ENCODE data around the gene ZCCHC24.

Gene ZCCHC24

DNA sequence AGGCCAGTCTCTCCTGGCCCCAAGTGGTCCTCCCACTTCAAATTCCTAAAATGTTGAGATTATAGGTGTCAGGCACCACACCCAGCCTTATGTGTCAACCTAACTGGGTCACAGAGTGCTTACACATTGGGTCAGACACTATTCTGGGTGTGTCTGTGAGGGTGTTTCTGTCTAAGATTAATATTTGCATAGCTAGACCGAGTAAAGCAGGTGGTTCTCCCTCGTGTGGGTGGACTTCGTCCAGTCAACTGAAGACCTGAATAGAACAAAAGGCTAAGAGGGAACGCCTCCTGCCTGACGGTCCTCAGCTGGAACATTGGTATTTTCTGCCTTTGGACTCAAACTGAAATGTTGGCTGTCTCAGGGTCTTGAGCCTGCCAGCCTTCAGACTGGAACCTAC is 86.6 kb downstream of the ZCCHC24 start:
- peaks cover under 1% of the 10 kb centered on the region for H3K36me3 ChIP-seq (ENCODE audit: control insufficient read depth, insufficient read depth, low read length)
- H3K4me3 ChIP-seq (ENCODE audit: low read length), result no peak overlapping the region
- no peak overlapping the region for H4K8ac ChIP-seq (ENCODE audit: low read depth, low read length)
- no peak overlapping the region for H3K27ac ChIP-seq (ENCODE audit: low read depth, low read length)
- H2BK120ac ChIP-seq (ENCODE audit: low read depth, low read length), result no peak overlapping the region
- no peak overlapping the region for H3K4ac ChIP-seq (ENCODE audit: low read depth, low read length)
- H2BK5ac ChIP-seq (ENCODE audit: low read length), result no peak overlapping the region
- no peaks in the 10 kb centered on the region for H3K79me1 ChIP-seq (ENCODE audit: low read length)
- WGBS (ENCODE audit: extremely low coverage, insufficient coverage, low lambda C conversion rate), result no CpG with 5 or more reads among the region's 5 CpGs
- no peaks in the 10 kb centered on the region for H3K79me2 ChIP-seq (ENCODE audit: control insufficient read depth, insufficient read depth, low read length)
- no peak overlapping the region for H3K23ac ChIP-seq (ENCODE audit: low read length)
- H2AK5ac ChIP-seq (ENCODE audit: low read length), result no peak overlapping the region
- no peaks in the 10 kb centered on the region for H3K4me1 ChIP-seq (ENCODE audit: control insufficient read depth, low read depth, low read length)
- no peak overlapping the region for H4K5ac ChIP-seq (ENCODE audit: low read length)
- no peaks in the 10 kb centered on the region for H3K27me3 ChIP-seq (ENCODE audit: insufficient read depth, low read length, poor library complexity)
- no peak for DNase-seq
- H3K9ac ChIP-seq (ENCODE audit: low read length), result no peak overlapping the region
- H2BK15ac ChIP-seq (replicated peaks; ENCODE audit: low read depth), result no peak overlapping the region
- H3K4me2 ChIP-seq (ENCODE audit: low read length), result no peak overlapping the region
- no peak overlapping the region for H3K18ac ChIP-seq (ENCODE audit: low read length)
- no peak overlapping the region for H3K56ac ChIP-seq (ENCODE audit: low read length)

DNA sequence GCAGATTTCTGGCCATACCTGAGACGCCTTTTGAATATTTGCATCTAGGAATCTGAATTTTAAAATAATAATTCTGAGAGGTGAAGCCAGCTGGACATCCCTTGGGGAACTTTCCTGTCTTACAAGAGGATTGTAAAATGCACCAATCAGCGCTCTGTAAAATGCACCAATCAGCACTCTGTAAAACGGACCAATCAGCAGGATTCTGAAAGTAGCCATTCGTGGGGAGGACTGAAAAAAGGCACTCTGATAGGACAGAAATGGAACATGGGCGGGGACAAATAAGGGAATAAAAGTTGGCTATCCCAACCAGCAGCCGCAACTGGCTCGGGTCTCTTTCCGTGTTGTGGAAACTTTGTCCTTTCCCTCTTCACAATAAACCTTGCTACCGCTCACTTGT is 88.2 kb downstream of the ZCCHC24 start:
- WGBS (ENCODE audit: extremely low coverage, insufficient coverage, low lambda C conversion rate), result no CpG with 5 or more reads among the region's 9 CpGs
- Histone ChIP-seq H3K23ac (ENCODE audit: low read length) (no peak overlapping the region), H4K5ac (ENCODE audit: low read length) (no peak overlapping the region), H3K4me2 (ENCODE audit: low read length) (no peak overlapping the region), H3K18ac (ENCODE audit: low read length) (no peak overlapping the region), H3K9ac (ENCODE audit: low read length) (no peak overlapping the region), H2BK120ac (ENCODE audit: low read depth, low read length) (no peak overlapping the region), H3K36me3 (ENCODE audit: control insufficient read depth, insufficient read depth, low read length) (peaks cover 7% of the 10 kb centered on the region), H4K8ac (ENCODE audit: low read depth, low read length) (no peak overlapping the region), H2BK15ac (replicated peaks; ENCODE audit: low read depth) (no peak overlapping the region), H3K4me1 (ENCODE audit: control insufficient read depth, low read depth, low read length) (no peaks in the 10 kb centered on the region), H3K56ac (ENCODE audit: low read length) (no peak overlapping the region), H2AK5ac (ENCODE audit: low read length) (no peak overlapping the region), H3K79me1 (ENCODE audit: low read length) (no peaks in the 10 kb centered on the region), H3K79me2 (ENCODE audit: control insufficient read depth, insufficient read depth, low read length) (no peaks in the 10 kb centered on the region), H3K27me3 (ENCODE audit: insufficient read depth, low read length, poor library complexity) (no peaks in the 10 kb centered on the region), H2BK5ac (ENCODE audit: low read length) (no peak overlapping the region), H3K27ac (ENCODE audit: low read depth, low read length) (no peak overlapping the region), H3K4me3 (ENCODE audit: low read length) (no peak overlapping the region), H3K4ac (ENCODE audit: low read depth, low read length) (no peak overlapping the region)
- DNase-seq, result peak; percentile 14

DNA sequence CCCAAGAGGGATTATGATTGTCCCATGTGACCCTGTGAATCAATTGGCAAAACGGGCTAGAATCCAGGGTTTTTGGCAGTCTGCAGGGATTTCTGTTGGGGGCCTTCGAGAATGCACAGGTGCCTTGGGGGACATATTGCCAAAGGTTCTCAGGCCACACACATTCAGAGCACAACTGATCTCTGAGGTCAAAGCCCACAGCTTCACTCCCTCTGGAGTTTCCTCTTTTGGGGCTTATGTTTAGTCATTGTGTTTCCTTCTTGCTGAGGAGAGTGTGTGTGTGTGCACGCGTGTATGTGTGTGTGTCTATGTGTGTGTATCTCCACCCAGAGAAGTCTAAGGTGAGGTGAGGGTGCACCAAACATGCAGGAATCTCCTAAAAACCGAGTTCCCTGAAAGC is 89.3 kb downstream of the ZCCHC24 start:
- Histone ChIP-seq H3K4me3 (ENCODE audit: low read length) (no peak overlapping the region), H3K23ac (ENCODE audit: low read length) (no peak overlapping the region), H2BK15ac (replicated peaks; ENCODE audit: low read depth) (no peak overlapping the region), H3K4me2 (ENCODE audit: low read length) (no peak overlapping the region), H3K4me1 (ENCODE audit: control insufficient read depth, low read depth, low read length) (no peaks in the 10 kb centered on the region), H2BK120ac (ENCODE audit: low read depth, low read length) (no peak overlapping the region), H3K27me3 (ENCODE audit: insufficient read depth, low read length, poor library complexity) (no peaks in the 10 kb centered on the region), H3K79me1 (ENCODE audit: low read length) (no peaks in the 10 kb centered on the region), H3K79me2 (ENCODE audit: control insufficient read depth, insufficient read depth, low read length) (no peaks in the 10 kb centered on the region), H3K27ac (ENCODE audit: low read depth, low read length) (no peak overlapping the region), H2AK5ac (ENCODE audit: low read length) (no peak overlapping the region), H3K36me3 (ENCODE audit: control insufficient read depth, insufficient read depth, low read length) (peaks cover 9% of the 10 kb centered on the region), H2BK5ac (ENCODE audit: low read length) (no peak overlapping the region), H4K8ac (ENCODE audit: low read depth, low read length) (no peak overlapping the region), H3K18ac (ENCODE audit: low read length) (no peak overlapping the region), H4K5ac (ENCODE audit: low read length) (no peak overlapping the region), H3K9ac (ENCODE audit: low read length) (no peak overlapping the region), H3K4ac (ENCODE audit: low read depth, low read length) (no peak overlapping the region), H3K56ac (ENCODE audit: low read length) (no peak overlapping the region)
- no peak for DNase-seq
- no CpG with 5 or more reads among the region's 5 CpGs for WGBS (ENCODE audit: extremely low coverage, insufficient coverage, low lambda C conversion rate)

DNA sequence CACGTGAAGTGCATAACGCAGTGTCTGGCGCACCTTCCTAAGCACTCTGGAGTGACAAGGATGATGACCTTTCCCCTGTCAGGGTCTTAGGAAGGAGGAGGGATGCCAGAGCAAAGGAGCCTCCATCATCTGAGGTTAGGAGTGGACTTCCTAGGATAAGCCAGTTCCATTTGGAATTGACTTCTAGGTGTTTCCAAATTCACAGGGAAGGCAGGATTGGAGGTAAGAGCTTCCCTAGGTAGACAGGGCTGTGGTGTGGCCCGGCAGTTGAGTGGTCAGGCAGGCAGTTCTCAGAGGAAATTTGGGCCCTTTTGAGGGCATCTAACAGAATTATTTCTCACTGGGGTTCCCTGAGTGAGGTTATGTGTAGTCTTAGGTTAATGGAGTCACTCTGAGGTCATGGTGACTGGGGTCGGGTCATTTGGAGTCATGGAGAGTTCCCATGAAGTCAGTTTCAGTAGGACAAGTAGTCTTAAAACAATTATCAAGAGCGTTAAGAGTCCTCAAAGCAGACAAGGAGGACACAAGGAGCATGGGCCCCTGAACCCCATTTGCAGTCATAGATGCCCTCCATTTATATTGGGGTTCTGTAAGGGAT is 89.9 kb downstream of the ZCCHC24 start:
- H3K9ac ChIP-seq (ENCODE audit: low read length), result no peak overlapping the region
- no peak overlapping the region for H3K4me2 ChIP-seq (ENCODE audit: low read length)
- no CpG with 5 or more reads among the region's 6 CpGs for WGBS (ENCODE audit: extremely low coverage, insufficient coverage, low lambda C conversion rate)
- H2AK5ac ChIP-seq (ENCODE audit: low read length), result no peak overlapping the region
- H3K4me3 ChIP-seq (ENCODE audit: low read length), result no peak overlapping the region
- no peak overlapping the region for H3K4ac ChIP-seq (ENCODE audit: low read depth, low read length)
- no peak for DNase-seq
- H3K79me1 ChIP-seq (ENCODE audit: low read length), result no peaks in the 10 kb centered on the region
- H2BK15ac ChIP-seq (replicated peaks; ENCODE audit: low read depth), result no peak overlapping the region
- no peak overlapping the region for H2BK5ac ChIP-seq (ENCODE audit: low read length)
- no peaks in the 10 kb centered on the region for H3K79me2 ChIP-seq (ENCODE audit: control insufficient read depth, insufficient read depth, low read length)
- no peak overlapping the region for H4K8ac ChIP-seq (ENCODE audit: low read depth, low read length)
- H4K5ac ChIP-seq (ENCODE audit: low read length), result no peak overlapping the region
- H3K27ac ChIP-seq (ENCODE audit: low read depth, low read length), result no peak overlapping the region
- H3K23ac ChIP-seq (ENCODE audit: low read length), result no peak overlapping the region
- H3K27me3 ChIP-seq (ENCODE audit: insufficient read depth, low read length, poor library complexity), result no peaks in the 10 kb centered on the region
- H3K18ac ChIP-seq (ENCODE audit: low read length), result no peak overlapping the region
- H3K4me1 ChIP-seq (ENCODE audit: control insufficient read depth, low read depth, low read length), result no peaks in the 10 kb centered on the region
- H3K36me3 ChIP-seq (ENCODE audit: control insufficient read depth, insufficient read depth, low read length), result peaks cover 9% of the 10 kb centered on the region
- H3K56ac ChIP-seq (ENCODE audit: low read length), result no peak overlapping the region
- H2BK120ac ChIP-seq (ENCODE audit: low read depth, low read length), result no peak overlapping the region

DNA sequence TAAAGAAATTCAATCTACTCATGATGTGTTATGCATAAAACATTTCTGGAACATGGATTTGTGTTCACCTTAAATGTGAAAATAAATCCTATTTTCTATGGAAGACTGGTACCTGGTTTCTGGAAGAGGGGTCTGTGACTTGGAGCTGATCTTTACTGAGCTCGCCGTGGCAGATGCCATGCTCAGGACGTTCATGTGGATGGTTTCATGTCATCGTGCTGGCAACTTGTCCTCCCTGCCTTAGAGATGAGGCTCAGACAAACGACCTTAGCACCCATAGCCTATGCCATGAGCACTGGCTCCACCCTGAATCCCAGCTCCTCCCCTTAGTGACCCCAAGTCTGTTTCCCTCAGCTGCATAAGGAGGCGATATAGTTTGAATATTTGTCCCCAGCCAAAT is 90.8 kb downstream of the ZCCHC24 start:
- H2BK120ac ChIP-seq (ENCODE audit: low read depth, low read length), result no peak overlapping the region
- no CpG with 5 or more reads among the region's 6 CpGs for whole genome bisulfite sequencing (ENCODE audit: extremely low coverage, insufficient coverage, low lambda C conversion rate)
- no peaks in the 10 kb centered on the region for H3K79me2 ChIP-seq (ENCODE audit: control insufficient read depth, insufficient read depth, low read length)
- no peak overlapping the region for H3K9ac ChIP-seq (ENCODE audit: low read length)
- H2BK5ac ChIP-seq (ENCODE audit: low read length), result no peak overlapping the region
- H2BK15ac ChIP-seq (replicated peaks; ENCODE audit: low read depth), result no peak overlapping the region
- peaks cover 9% of the 10 kb centered on the region for H3K36me3 ChIP-seq (ENCODE audit: control insufficient read depth, insufficient read depth, low read length)
- H3K79me1 ChIP-seq (ENCODE audit: low read length), result peaks cover 1% of the 10 kb centered on the region
- H3K27ac ChIP-seq (ENCODE audit: low read depth, low read length), result no peak overlapping the region
- H4K5ac ChIP-seq (ENCODE audit: low read length), result no peak overlapping the region
- H3K23ac ChIP-seq (ENCODE audit: low read length), result no peak overlapping the region
- H3K4me1 ChIP-seq (ENCODE audit: control insufficient read depth, low read depth, low read length), result no peaks in the 10 kb centered on the region
- H3K18ac ChIP-seq (ENCODE audit: low read length), result no peak overlapping the region
- no peak for DNase-seq
- H3K4me3 ChIP-seq (ENCODE audit: low read length), result no peak overlapping the region
- H3K27me3 ChIP-seq (ENCODE audit: insufficient read depth, low read length, poor library complexity), result no peaks in the 10 kb centered on the region
- no peak overlapping the region for H2AK5ac ChIP-seq (ENCODE audit: low read length)
- no peak overlapping the region for H3K56ac ChIP-seq (ENCODE audit: low read length)
- no peak overlapping the region for H3K4me2 ChIP-seq (ENCODE audit: low read length)
- H3K4ac ChIP-seq (ENCODE audit: low read depth, low read length), result no peak overlapping the region
- no peak overlapping the region for H4K8ac ChIP-seq (ENCODE audit: low read depth, low read length)

DNA sequence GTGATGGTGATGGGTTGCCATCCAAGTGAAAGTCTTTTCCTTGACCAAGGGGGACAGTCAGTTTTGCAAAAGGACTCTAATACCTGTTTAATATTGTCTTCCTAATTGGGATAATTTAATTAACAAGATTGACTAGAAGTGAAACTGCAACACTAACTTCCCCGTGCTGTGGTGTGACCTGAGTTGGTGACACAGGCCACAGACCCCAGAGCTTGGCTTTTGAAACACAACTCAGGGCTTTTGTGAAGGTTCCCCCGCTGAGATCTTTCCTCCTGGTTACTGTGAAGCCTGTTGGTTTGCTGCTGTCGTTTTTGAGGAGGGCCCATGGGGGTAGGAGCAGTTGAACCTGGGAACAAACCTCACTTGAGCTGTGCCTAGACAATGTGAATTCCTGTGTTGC is 91.3 kb downstream of the ZCCHC24 start:
- H3K18ac ChIP-seq (ENCODE audit: low read length), result no peak overlapping the region
- H2BK15ac ChIP-seq (replicated peaks; ENCODE audit: low read depth), result no peak overlapping the region
- no peak overlapping the region for H3K56ac ChIP-seq (ENCODE audit: low read length)
- no peaks in the 10 kb centered on the region for H3K79me2 ChIP-seq (ENCODE audit: control insufficient read depth, insufficient read depth, low read length)
- no peak overlapping the region for H3K23ac ChIP-seq (ENCODE audit: low read length)
- no peak overlapping the region for H2BK120ac ChIP-seq (ENCODE audit: low read depth, low read length)
- H3K4me2 ChIP-seq (ENCODE audit: low read length), result no peak overlapping the region
- no peak for DNase-seq
- no peak overlapping the region for H4K8ac ChIP-seq (ENCODE audit: low read depth, low read length)
- H3K27me3 ChIP-seq (ENCODE audit: insufficient read depth, low read length, poor library complexity), result no peaks in the 10 kb centered on the region
- no peak overlapping the region for H3K9ac ChIP-seq (ENCODE audit: low read length)
- WGBS (ENCODE audit: extremely low coverage, insufficient coverage, low lambda C conversion rate), result no CpG with 5 or more reads among the region's 3 CpGs
- H2AK5ac ChIP-seq (ENCODE audit: low read length), result no peak overlapping the region
- H3K4ac ChIP-seq (ENCODE audit: low read depth, low read length), result no peak overlapping the region
- no peak overlapping the region for H2BK5ac ChIP-seq (ENCODE audit: low read length)
- H3K79me1 ChIP-seq (ENCODE audit: low read length), result peaks cover 4% of the 10 kb centered on the region
- no peaks in the 10 kb centered on the region for H3K4me1 ChIP-seq (ENCODE audit: control insufficient read depth, low read depth, low read length)
- peaks cover 12% of the 10 kb centered on the region for H3K36me3 ChIP-seq (ENCODE audit: control insufficient read depth, insufficient read depth, low read length)
- H3K27ac ChIP-seq (ENCODE audit: low read depth, low read length), result no peak overlapping the region
- no peak overlapping the region for H4K5ac ChIP-seq (ENCODE audit: low read length)
- H3K4me3 ChIP-seq (ENCODE audit: low read length), result no peak overlapping the region

All from mesendoderm (in vitro differentiated cells).